Spleen (tissue), 7 donors: ENCODE results near the gene HPSE2.

ENCODE experiments used
- CTCF ChIP-seq, 11 experiments: fragments of 200-600 bp in 7 of 11; fragments of 450-650 bp in 4 of 11; sonication (generic) in 4 of 11; IDR thresholded peaks in 8 of 11; conservative IDR thresholded peaks in 3 of 11; 1 replicate in 7 of 11; 2 replicates in 4 of 11; pipeline versions ENCODE4 v1.4.0 to v1.8.0; 2016 to 2021; ENCODE audit warnings: antibody characterized with exemption in 11 of 11, inconsistent platforms in 4 of 11, mild to moderate bottlenecking in 1 of 11
- POLR2A ChIP-seq, 3 donors: fragments of 450-650 bp; IDR thresholded peaks; one replicate each; pipeline ENCODE4 v1.5.1; 2017; ENCODE audit warnings: antibody characterized with exemption in 3 of 3, mild to moderate bottlenecking in 1 of 3
- donor health status: DM: no; HTN: no; CAD: no; lungs with moderate emphysema.
- donor health status: DM: no; HTN: no; CAD: no.
- donor health status: DM: no; HTN: no; CAD: no.

GRCh38 chr10:99084161-99084560 is 151.5 kb downstream of the HPSE2 start:
- TF ChIP-seq CTCF (IDR thresholded peaks at IDR 0.05 in 8 of 11, conservative IDR thresholded peaks at IDR 0.05 in 3 of 11) (no peak), POLR2A (IDR thresholded peaks at IDR 0.05) (no peak)
